GM21825 (cell line): ENCODE data around the gene AMT.

Experiments used
- ATAC-seq: cut with Tn5 transposase; IDR thresholded peaks from one replicate; pipeline ENCODE4 v1.9.1; 2021; ENCODE audit warnings: mild to moderate bottlenecking, moderate library complexity; ENCODE audit not compliant: unreplicated experiment

Gene AMT

GRCh38 chr3:49389297-49389696 lies 33.0 kb downstream of the AMT start:
- ATAC-seq, result no peak

GRCh38 chr3:49388289-49388820 lies 33.9 kb downstream of the AMT start:
- no peak for ATAC-seq

- no peak for ATAC-seq
Observed at GRCh38 chr3:49387721-49388120, 34.6 kb downstream of the AMT start.

- no peak for ATAC-seq
Observed at GRCh38 chr3:49386056-49386756, 36.1 kb downstream of the AMT start.

- ATAC-seq, result no peak
Observed at GRCh38 chr3:49385617-49386016, 36.7 kb downstream of the AMT start.

- no peak for ATAC-seq
Observed at GRCh38 chr3:49383387-49383786, 38.9 kb downstream of the AMT start.

GRCh38 chr3:49378249-49378895 lies 43.9 kb downstream of the AMT start:
- no peak for ATAC-seq

- no peak for ATAC-seq
Observed at GRCh38 chr3:49377483-49377882, 44.8 kb downstream of the AMT start.

GRCh38 chr3:49371946-49372345 lies 50.3 kb downstream of the AMT start:
- ATAC-seq, result no peak

GRCh38 chr3:49370585-49371290 lies 51.5 kb downstream of the AMT start:
- ATAC-seq, result no peak
